ENCODE results near the gene OTOS. TPM values are rescaled to one million over a fixed set of nuclear protein-coding genes. Genes with fewer than 3 reads are reported as not detected.

OTOS gene
- total and polyA plus RNA-seq, 2 of the 4 experiments (the other 2 are of a cell fraction), result 0.34 TPM; not detected in 1

DNA sequence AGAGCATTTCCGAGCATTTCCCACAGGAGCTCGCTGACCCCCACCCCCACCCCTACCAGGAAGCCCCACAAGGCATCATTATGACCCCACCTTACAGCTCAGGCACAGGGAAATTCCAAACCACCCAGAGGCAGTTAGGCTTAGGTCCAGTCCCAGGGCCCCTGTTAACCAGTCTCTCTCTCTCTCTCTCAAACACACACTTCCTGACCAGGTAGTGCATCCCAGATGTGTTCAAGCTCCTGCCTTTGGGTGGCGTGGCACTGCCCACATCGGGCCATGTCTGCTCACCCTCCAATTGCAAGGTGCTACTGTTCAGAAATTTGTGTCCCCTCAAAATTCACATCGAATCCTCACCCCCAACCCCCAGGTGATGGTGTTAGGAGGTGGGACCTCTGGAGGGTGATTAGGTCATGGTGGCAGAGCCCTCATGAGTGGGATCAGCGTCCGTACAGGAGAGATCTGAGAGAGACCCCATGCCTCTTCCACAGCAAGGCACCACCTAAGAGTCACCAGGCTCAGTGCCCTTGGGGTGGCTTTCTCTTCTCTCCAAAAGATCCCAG, 13.2 kb downstream of the OTOS start:
- H4K5ac ChIP-seq (ENCODE audit: low read depth, low read length), result no peak overlapping the region
- no peak overlapping the region for H3K18ac ChIP-seq (ENCODE audit: low read depth, low read length)
- ATAC-seq (ENCODE audit: low read depth) (no peak), DNase-seq (no peak)
- no peak overlapping the region for H2BK5ac ChIP-seq (ENCODE audit: low read depth, low read length, poor library complexity, severe bottlenecking)
- TF ChIP-seq MAZ (IDR thresholded peaks at IDR 0.05; ENCODE audit: borderline replicate concordance, low read depth, low read length), result no peak
- TF ChIP-seq, protein P1, sequence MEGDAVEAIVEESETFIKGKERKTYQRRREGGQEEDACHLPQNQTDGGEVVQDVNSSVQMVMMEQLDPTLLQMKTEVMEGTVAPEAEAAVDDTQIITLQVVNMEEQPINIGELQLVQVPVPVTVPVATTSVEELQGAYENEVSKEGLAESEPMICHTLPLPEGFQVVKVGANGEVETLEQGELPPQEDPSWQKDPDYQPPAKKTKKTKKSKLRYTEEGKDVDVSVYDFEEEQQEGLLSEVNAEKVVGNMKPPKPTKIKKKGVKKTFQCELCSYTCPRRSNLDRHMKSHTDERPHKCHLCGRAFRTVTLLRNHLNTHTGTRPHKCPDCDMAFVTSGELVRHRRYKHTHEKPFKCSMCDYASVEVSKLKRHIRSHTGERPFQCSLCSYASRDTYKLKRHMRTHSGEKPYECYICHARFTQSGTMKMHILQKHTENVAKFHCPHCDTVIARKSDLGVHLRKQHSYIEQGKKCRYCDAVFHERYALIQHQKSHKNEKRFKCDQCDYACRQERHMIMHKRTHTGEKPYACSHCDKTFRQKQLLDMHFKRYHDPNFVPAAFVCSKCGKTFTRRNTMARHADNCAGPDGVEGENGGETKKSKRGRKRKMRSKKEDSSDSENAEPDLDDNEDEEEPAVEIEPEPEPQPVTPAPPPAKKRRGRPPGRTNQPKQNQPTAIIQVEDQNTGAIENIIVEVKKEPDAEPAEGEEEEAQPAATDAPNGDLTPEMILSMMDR (conservative IDR thresholded peaks at IDR 0.05; ENCODE audit: low read depth, low read length), result no peak
- TF ChIP-seq, protein P2, sequence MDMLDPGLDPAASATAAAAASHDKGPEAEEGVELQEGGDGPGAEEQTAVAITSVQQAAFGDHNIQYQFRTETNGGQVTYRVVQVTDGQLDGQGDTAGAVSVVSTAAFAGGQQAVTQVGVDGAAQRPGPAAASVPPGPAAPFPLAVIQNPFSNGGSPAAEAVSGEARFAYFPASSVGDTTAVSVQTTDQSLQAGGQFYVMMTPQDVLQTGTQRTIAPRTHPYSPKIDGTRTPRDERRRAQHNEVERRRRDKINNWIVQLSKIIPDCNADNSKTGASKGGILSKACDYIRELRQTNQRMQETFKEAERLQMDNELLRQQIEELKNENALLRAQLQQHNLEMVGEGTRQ (IDR thresholded peaks at IDR 0.05; ENCODE audit: low read depth, low read length), result no peak
- TF ChIP-seq RCOR1 (IDR thresholded peaks at IDR 0.05; ENCODE audit: insufficient replicate concordance, low read length), result no peak
- no peak for TF ChIP-seq FOS (IDR thresholded peaks at IDR 0.05; ENCODE audit: low read depth, low read length)
- TF ChIP-seq, protein P3, sequence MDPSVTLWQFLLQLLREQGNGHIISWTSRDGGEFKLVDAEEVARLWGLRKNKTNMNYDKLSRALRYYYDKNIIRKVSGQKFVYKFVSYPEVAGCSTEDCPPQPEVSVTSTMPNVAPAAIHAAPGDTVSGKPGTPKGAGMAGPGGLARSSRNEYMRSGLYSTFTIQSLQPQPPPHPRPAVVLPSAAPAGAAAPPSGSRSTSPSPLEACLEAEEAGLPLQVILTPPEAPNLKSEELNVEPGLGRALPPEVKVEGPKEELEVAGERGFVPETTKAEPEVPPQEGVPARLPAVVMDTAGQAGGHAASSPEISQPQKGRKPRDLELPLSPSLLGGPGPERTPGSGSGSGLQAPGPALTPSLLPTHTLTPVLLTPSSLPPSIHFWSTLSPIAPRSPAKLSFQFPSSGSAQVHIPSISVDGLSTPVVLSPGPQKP (IDR thresholded peaks at IDR 0.05; ENCODE audit: borderline replicate concordance, low read depth, low read length), result no peak
- H2AK5ac ChIP-seq (ENCODE audit: low read depth, low read length), result no peak overlapping the region
- H3K56ac ChIP-seq (ENCODE audit: extremely low read depth, insufficient read depth, low read length), result no peak overlapping the region
- no peak overlapping the region for H3K27ac ChIP-seq (ENCODE audit: insufficient read depth, low read length)
- dilution Hi-C loops (cut with HindIII; ENCODE audit: low sequenced_read_pairs, unreplicated experiment) (no loop called here), in situ Hi-C loops (cut with MboI; ENCODE audit: low sequenced_read_pairs) (loop anchor here (25.0 kb wide), 1 partner anchor 1090 kb away; no protein-coding TSS in a partner anchor), intact Hi-C loops (cut with micrococcal nuclease) (no loop called here)
- H2AK9ac ChIP-seq (replicated peaks; ENCODE audit: low read depth, low read length, poor library complexity), result no peak overlapping the region
- H4K20me1 ChIP-seq (ENCODE audit: insufficient read depth, low read length), result no peaks in the 10 kb centered on the region
- no peak overlapping the region for H3K9ac ChIP-seq (ENCODE audit: low read depth, low read length)
- CTCF ChIA-PET, result no interaction called here
- no peak overlapping the region for H3K4ac ChIP-seq (ENCODE audit: low read depth, low read length)
- H3K14ac ChIP-seq (replicated peaks; ENCODE audit: low read depth, low read length), result no peak overlapping the region
- no peak overlapping the region for H2BK15ac ChIP-seq (ENCODE audit: low read depth, low read length)
- H3K4me1 ChIP-seq (ENCODE audit: control insufficient read depth, insufficient read depth, low read length), result no peaks in the 10 kb centered on the region
- H3K27me3 ChIP-seq (ENCODE audit: control insufficient read depth, insufficient read depth, low read length), result no peaks in the 10 kb centered on the region
- no peaks in the 10 kb centered on the region for H3K9me1 ChIP-seq (ENCODE audit: insufficient read depth, low read length)
- no peak overlapping the region for H2BK20ac ChIP-seq (ENCODE audit: low read depth, low read length)
- no peaks in the 10 kb centered on the region for H3K9me3 ChIP-seq (ENCODE audit: control insufficient read depth, insufficient read depth, low read length)
- WGBS, 2 experiments (ENCODE audit: extremely low coverage in 2 of 2, insufficient read length in 1 of 2), result 100% methylated on average over 3 of the region's 7 CpGs; no CpG with 5 or more reads in 1 of the 2 experiments
- H2BK120ac ChIP-seq (ENCODE audit: low read depth, low read length), result no peak overlapping the region
- no peak overlapping the region for H3K23ac ChIP-seq (ENCODE audit: low read depth, low read length)
- H4K8ac ChIP-seq (ENCODE audit: low read depth in 2 of 2, low read length in 2 of 2), result no peak overlapping the region
- POLR2A ChIA-PET (ENCODE audit: unreplicated experiment), result no interaction called here
- no TSS peak for BruUV-seq (replicated peaks)
- H2AFZ ChIP-seq (replicated peaks; ENCODE audit: low read length, poor library complexity), result no peak overlapping the region
- no peaks in the 10 kb centered on the region; a peak in 1 of 4 replicates for H3K79me1 ChIP-seq (ENCODE audit: low read depth in 1 of 2, low read length in 2 of 2)
- H4K91ac ChIP-seq (ENCODE audit: insufficient read depth, low read depth, low read length), result no peak overlapping the region
- no peak overlapping the region for H3K4me3 ChIP-seq (ENCODE audit: insufficient read depth, low read depth, low read length)
- peaks cover 41% of the 10 kb centered on the region for H3K36me3 ChIP-seq (ENCODE audit: control insufficient read depth, insufficient read depth, low read length)
- H3K4me2 ChIP-seq (ENCODE audit: low read depth, low read length), result no peak overlapping the region

Measured in IMR-90 (cell line).